ENCODE results near the gene SSTR4.

SSTR4 gene

GRCh38 chr20:23019403-23019802 is 15.7 kb upstream of the SSTR4 start:
- DNase-seq, result no peak

GRCh38 chr20:23020230-23021018 is 14.7 kb upstream of the SSTR4 start:
- no peak for DNase-seq

- peak; percentile 13 for DNase-seq
Observed at GRCh38 chr20:23021541-23021940, 13.6 kb upstream of the SSTR4 start.

GRCh38 chr20:23021951-23022350 is 13.2 kb upstream of the SSTR4 start:
- no peak for DNase-seq

- DNase-seq, result no peak
Observed at GRCh38 chr20:23022849-23023248, 12.3 kb upstream of the SSTR4 start.

- no peak for DNase-seq
Observed at GRCh38 chr20:23023621-23024177, 11.4 kb upstream of the SSTR4 start.

- no peak for DNase-seq
Observed at GRCh38 chr20:23024701-23025100, 10.4 kb upstream of the SSTR4 start.

GRCh38 chr20:23025503-23025902 is 9.6 kb upstream of the SSTR4 start:
- DNase-seq, result peak; percentile 68

GRCh38 chr20:23027721-23028120 is 7.4 kb upstream of the SSTR4 start:
- peak; percentile 21 for DNase-seq

GRCh38 chr20:23028392-23028791 is 6.7 kb upstream of the SSTR4 start:
- no peak for DNase-seq

- no peak for DNase-seq
Observed at GRCh38 chr20:23029324-23029723, 5.8 kb upstream of the SSTR4 start.

GRCh38 chr20:23031346-23031745 is 3.8 kb upstream of the SSTR4 start:
- no peak for DNase-seq

GRCh38 chr20:23032056-23032749 is 2.9 kb upstream of the SSTR4 start:
- no peak for DNase-seq

GRCh38 chr20:23032750-23033078 is 2.4 kb upstream of the SSTR4 start:
- DNase-seq, result no peak

GRCh38 chr20:23033918-23034317 is 1.2 kb upstream of the SSTR4 start:
- DNase-seq, result no peak

GRCh38 chr20:23035731-23036130 is 619 bp downstream of the SSTR4 start:
- DNase-seq, result no peak

- no peak for DNase-seq
Observed at GRCh38 chr20:23036371-23036770, 1.3 kb downstream of the SSTR4 start.

GRCh38 chr20:23037017-23037481 is 1.9 kb downstream of the SSTR4 start:
- no peak for DNase-seq

GRCh38 chr20:23039136-23039875 is 4.2 kb downstream of the SSTR4 start:
- DNase-seq, result no peak

GRCh38 chr20:23039885-23040508 is 4.9 kb downstream of the SSTR4 start:
- no peak for DNase-seq

- no peak for DNase-seq
Observed at GRCh38 chr20:23042270-23042669, 7.2 kb downstream of the SSTR4 start.

GRCh38 chr20:23043376-23043775 is 8.3 kb downstream of the SSTR4 start:
- DNase-seq, result peak; percentile 67

- no peak for DNase-seq
Observed at GRCh38 chr20:23046431-23046830, 11.3 kb downstream of the SSTR4 start.

Data from hematopoietic multipotent progenitor cell treated with erythropoietin and hydrocortisone succinate and interleukin-3 and kit ligand, for 6 days (in vitro differentiated cells).